Measurements from ENCODE around the gene ERH.

DNA sequence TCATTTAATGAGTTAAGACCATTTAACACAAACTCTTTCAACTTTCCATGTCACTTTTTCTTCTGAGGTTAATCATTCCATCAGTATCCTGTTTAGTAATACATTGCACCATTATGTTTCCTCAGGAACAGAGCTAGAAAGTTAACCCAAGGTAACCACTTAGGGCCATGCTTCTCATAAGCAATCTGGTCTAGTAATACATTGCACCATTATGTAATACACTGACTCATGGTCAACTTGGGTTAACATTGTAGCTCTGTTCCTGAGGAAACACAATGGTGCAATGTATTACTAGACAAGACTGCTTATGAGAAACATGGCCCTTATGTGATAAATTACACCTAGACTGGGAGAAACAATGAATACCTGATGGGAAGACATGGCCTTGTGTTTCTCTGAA, 21.7 kb downstream of the ERH start:
- TF ChIP-seq, protein P1, sequence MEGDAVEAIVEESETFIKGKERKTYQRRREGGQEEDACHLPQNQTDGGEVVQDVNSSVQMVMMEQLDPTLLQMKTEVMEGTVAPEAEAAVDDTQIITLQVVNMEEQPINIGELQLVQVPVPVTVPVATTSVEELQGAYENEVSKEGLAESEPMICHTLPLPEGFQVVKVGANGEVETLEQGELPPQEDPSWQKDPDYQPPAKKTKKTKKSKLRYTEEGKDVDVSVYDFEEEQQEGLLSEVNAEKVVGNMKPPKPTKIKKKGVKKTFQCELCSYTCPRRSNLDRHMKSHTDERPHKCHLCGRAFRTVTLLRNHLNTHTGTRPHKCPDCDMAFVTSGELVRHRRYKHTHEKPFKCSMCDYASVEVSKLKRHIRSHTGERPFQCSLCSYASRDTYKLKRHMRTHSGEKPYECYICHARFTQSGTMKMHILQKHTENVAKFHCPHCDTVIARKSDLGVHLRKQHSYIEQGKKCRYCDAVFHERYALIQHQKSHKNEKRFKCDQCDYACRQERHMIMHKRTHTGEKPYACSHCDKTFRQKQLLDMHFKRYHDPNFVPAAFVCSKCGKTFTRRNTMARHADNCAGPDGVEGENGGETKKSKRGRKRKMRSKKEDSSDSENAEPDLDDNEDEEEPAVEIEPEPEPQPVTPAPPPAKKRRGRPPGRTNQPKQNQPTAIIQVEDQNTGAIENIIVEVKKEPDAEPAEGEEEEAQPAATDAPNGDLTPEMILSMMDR (IDR thresholded peaks at IDR 0.05) = no peak
- TF ChIP-seq POLR2A (IDR thresholded peaks at IDR 0.05) = no peak

All from thyroid gland (tissue), 4 donors.